Activated CD4-positive, alpha-beta T cell treated with anti-CD3 and anti-CD28 coated beads for 36 hours (primary cell): ENCODE results near the gene ZCCHC3. TPM values are rescaled to one million over a fixed set of nuclear protein-coding genes. Genes with fewer than 3 reads are reported as not detected.

Experiments
- ATAC-seq: fragments of 200-7000 bp; cut with Tn5 transposase; one replicate; pipeline ENCODE4 v1.10.0; 2021; ENCODE audit warnings: mild to moderate bottlenecking, moderate library complexity
- CTCF ChIA-PET: fragments of 350-600 bp; sonication (Branson Sonifier 250); formaldehyde crosslinking; loops from one replicate; lab custom pipeline; 2021; ENCODE audit warnings: antibody characterized with exemption; lab: Charles Lee
- POLR2A ChIA-PET: fragments of 350-600 bp; sonication (Branson Sonifier 250); formaldehyde crosslinking; loops from one replicate; lab custom pipeline; 2021; ENCODE audit warnings: antibody characterized with exemption, inconsistent platforms; lab: Charles Lee
- DNase-seq: peaks from one replicate; pipeline ENCODE4 v3.0.0-alpha.2; 2020
- H3K27ac Mint-ChIP-seq: one replicate; pipeline ENCODE4 v1.8.0; 2021; ENCODE audit warnings: mixed read lengths
- H3K27me3 Mint-ChIP-seq: one replicate; pipeline ENCODE4 v1.8.0; 2021; ENCODE audit warnings: mixed read lengths
- H3K36me3 Mint-ChIP-seq: one replicate; pipeline ENCODE4 v1.8.0; 2021; ENCODE audit warnings: low read depth, mixed read lengths
- H3K4me1 Mint-ChIP-seq: one replicate; pipeline ENCODE4 v1.8.0; 2021; ENCODE audit warnings: mixed read lengths
- H3K4me3 Mint-ChIP-seq: one replicate; pipeline ENCODE4 v1.8.0; 2021; ENCODE audit warnings: mild to moderate bottlenecking, moderate library complexity, mixed read lengths
- H3K9me3 Mint-ChIP-seq: one replicate; pipeline ENCODE4 v1.8.0; 2021; ENCODE audit warnings: low read depth, mixed read lengths
- intact Hi-C, 2 experiments: fragments of 100-400 bp; cut with DNase I in 1 of 2; cut with micrococcal nuclease in 1 of 2; formaldehyde crosslinking; loops; one replicate each; pipeline versions ENCODE4 v1.14.2 to v1.15.1; 2022 to 2024; cut with DNase I, micrococcal nuclease
- total RNA-seq, 2 experiments: library from RNA; stranded (reverse); gene quantifications; one replicate each; pipeline ENCODE4 v1.2.3, GENCODE V29; 2021

The ZCCHC3 gene
- total RNA-seq, 2 experiments from 2014 or later: 15.6 to 16.4 TPM

DNA sequence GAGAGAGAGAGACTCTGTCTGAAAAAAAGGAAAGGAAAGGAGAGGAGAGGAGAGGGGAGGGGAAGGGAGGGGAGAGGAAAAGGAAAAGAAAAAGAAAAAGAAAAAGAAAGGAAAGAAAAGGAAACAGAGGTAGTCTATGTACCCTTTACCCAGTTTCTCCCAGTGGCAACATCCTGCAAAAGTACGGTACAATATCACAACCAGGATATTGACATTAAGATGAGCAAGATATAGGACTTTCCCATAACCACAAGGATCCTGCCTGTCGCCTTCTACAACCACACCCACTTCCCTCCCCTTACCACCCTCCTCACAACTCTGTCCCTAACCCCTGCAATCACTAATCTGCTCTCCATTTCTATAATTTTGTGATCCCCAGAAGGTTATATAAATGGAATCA lies 10.9 kb upstream of the ZCCHC3 start:
- Mint-ChIP-seq H3K27me3 (no peaks in the 10 kb centered on the region), H3K36me3 (peaks cover 2% of the 10 kb centered on the region), H3K4me1 (peaks cover 15% of the 10 kb centered on the region), H3K9me3 (no peaks in the 10 kb centered on the region), H3K4me3 (no peak overlapping the region), H3K27ac (no peak overlapping the region)
- DNase-seq (no peak), ATAC-seq (no peak)
- intact Hi-C loops: no loop called here
- ChIA-PET POLR2A (no interaction called here), CTCF (no interaction called here)

DNA sequence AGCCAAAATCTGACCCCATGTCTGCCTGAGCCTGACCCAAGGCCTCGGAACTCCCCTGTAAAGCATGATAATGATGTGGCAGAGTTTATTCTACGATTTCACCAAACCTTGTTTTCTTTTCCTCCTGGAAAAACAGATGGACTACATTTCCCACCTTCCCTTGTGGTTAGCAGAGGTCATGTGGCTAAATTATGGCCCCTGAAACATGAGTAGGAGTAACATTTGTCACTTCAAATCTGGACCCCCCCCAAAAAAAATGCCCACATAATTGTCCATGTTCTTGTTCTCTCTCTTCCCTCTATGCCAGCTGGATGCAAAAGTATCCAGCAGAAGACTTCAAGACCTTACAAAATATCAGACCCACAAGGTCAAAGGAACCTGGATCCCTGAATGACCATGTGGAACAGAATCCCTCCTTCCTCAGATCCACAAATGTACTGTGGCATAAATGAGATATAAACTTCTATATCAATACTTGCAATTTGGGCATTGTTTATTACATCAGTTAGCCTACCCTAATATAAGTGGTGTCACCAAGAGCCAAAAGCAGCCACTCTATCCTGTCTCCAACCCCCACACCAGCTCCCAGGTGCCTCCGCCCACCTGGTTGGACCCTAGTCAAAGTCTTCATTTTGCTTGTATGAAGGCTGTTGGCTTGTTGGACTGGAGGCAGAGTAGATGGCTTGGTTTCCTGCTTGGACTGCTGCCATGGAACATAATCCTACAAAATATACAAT lies 8.2 kb upstream of the ZCCHC3 start:
- H3K27ac Mint-ChIP-seq: peak overlapping the region; percentile 85
- peaks cover 15% of the 10 kb centered on the region for H3K4me1 Mint-ChIP-seq
- intact Hi-C loops: no loop called here
- H3K4me3 Mint-ChIP-seq: no peak overlapping the region
- ATAC-seq (no peak), DNase-seq (no peak)
- no peaks in the 10 kb centered on the region for H3K9me3 Mint-ChIP-seq
- peaks cover 2% of the 10 kb centered on the region for H3K36me3 Mint-ChIP-seq
- ChIA-PET POLR2A (no interaction called here), CTCF (interaction anchor here (1.2 kb wide), 1 partner anchor 42 kb away, joined by 4 read pairs; no protein-coding TSS in a partner anchor)
- no peaks in the 10 kb centered on the region for H3K27me3 Mint-ChIP-seq

- H3K27me3 Mint-ChIP-seq: no peaks in the 10 kb centered on the region
- no peak for ATAC-seq
- POLR2A ChIA-PET: no interaction called here
- H3K4me3 Mint-ChIP-seq: no peak overlapping the region
- H3K27ac Mint-ChIP-seq: peak overlapping the region; percentile 85
- CTCF ChIA-PET: interaction anchor here (1.2 kb wide), 1 partner anchor 41 kb away, joined by 4 read pairs; no protein-coding TSS in a partner anchor
- peaks cover 2% of the 10 kb centered on the region for H3K36me3 Mint-ChIP-seq
- H3K4me1 Mint-ChIP-seq: peaks cover 15% of the 10 kb centered on the region
- DNase-seq: no peak
- intact Hi-C loops: loop anchor here (1.0 kb wide), 4 partner anchors 21 to 36 kb away; partner anchors contain the start of gene SOX12 (in 1 of the 2)
- H3K9me3 Mint-ChIP-seq: no peaks in the 10 kb centered on the region
These were observed 7.7 kb upstream of the ZCCHC3 start for GRCh38 chr20:289693-290083.

GRCh38 chr20:290084-290831 lies 7.1 kb upstream of the ZCCHC3 start, which contains the start of gene C20orf96:
Gene C20orf96, minus strand, starts transcription at chr20:290750. Its CDS starts 140 bp downstream, at chr20:290610.
- ChIA-PET CTCF (interaction anchor here (1.2 kb wide), 1 partner anchor 40 kb away, joined by 4 read pairs; no protein-coding TSS in a partner anchor), POLR2A (no interaction called here)
- ATAC-seq (peak; percentile 94), DNase-seq (peak; percentile 94)
- no peaks in the 10 kb centered on the region for H3K9me3 Mint-ChIP-seq
- intact Hi-C loops: loop anchor here (1.0 kb wide), 4 partner anchors 20 to 35 kb away; partner anchors contain the start of gene SOX12 (in 1 of the 2)
- H3K36me3 Mint-ChIP-seq: peaks cover 2% of the 10 kb centered on the region
- peak within 1 kb of the TSS; percentile 85 for H3K27ac Mint-ChIP-seq
- H3K27me3 Mint-ChIP-seq: no peaks in the 10 kb centered on the region
- peaks cover 15% of the 10 kb centered on the region for H3K4me1 Mint-ChIP-seq
- H3K4me3 Mint-ChIP-seq: no peak within 1 kb of the TSS

DNA sequence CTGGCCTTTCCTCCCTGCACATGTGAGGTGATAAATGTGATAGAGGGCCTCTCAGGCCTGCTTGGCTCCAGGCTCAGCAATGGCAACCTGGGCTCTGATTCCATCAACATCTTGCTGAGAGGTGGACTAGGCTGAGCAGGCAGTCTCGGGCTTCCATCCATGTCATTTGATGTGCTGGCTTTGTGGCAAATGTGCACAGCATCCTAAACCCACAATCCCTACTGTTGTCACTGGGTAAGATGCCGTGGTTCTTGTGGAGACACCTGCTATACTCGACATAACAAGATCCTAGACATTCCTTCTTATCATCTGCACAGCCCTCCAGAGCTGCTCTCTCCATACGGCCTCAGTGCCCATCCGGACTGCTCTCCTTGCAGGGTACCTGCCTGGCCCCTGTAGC lies 2.8 kb upstream of the ZCCHC3 start:
- ChIA-PET POLR2A (no interaction called here), CTCF (interaction anchor here (0.7 to 1.4 kb wide), 2 partner anchors 36 to 1554 kb away, joined by 3 to 5 read pairs; no protein-coding TSS in a partner anchor)
- Mint-ChIP-seq H3K4me1 (peaks cover 21% of the 10 kb centered on the region), H3K36me3 (peaks cover 19% of the 10 kb centered on the region), H3K4me3 (no peak overlapping the region), H3K9me3 (no peaks in the 10 kb centered on the region), H3K27me3 (no peaks in the 10 kb centered on the region), H3K27ac (no peak overlapping the region)
- no peak for ATAC-seq
- intact Hi-C loops: no loop called here
- no peak for DNase-seq

DNA sequence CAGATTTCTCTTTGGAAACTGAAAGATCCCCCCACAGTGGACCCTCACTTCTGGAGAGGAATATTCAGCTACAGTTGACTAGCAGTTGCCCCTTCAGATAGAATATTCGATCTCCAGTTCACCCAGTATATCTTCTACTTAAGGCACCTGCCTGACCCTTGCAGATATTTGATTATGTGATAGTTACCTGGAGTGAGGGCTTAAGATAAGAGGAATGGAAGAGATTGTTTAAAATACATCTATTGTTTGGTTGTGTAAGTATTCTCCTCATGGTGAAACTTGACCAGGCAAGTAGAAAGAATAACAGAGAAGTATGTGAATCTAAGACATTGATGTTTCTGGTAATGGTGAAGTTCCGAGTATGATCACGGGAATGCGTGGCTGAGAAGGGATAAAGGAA lies 1.6 kb upstream of the ZCCHC3 start:
- Mint-ChIP-seq H3K9me3 (no peaks in the 10 kb centered on the region), H3K4me1 (peaks cover 29% of the 10 kb centered on the region), H3K4me3 (peak overlapping the region; percentile 100), H3K27me3 (no peaks in the 10 kb centered on the region), H3K27ac (peak overlapping the region; percentile 66), H3K36me3 (peaks cover 25% of the 10 kb centered on the region)
- intact Hi-C loops: no loop called here
- DNase-seq (no peak), ATAC-seq (no peak)
- POLR2A ChIA-PET: no interaction called here
- CTCF ChIA-PET: interaction anchor here (1.3 kb wide), 1 partner anchor 28 kb away, joined by 3 read pairs; no protein-coding TSS in a partner anchor

DNA sequence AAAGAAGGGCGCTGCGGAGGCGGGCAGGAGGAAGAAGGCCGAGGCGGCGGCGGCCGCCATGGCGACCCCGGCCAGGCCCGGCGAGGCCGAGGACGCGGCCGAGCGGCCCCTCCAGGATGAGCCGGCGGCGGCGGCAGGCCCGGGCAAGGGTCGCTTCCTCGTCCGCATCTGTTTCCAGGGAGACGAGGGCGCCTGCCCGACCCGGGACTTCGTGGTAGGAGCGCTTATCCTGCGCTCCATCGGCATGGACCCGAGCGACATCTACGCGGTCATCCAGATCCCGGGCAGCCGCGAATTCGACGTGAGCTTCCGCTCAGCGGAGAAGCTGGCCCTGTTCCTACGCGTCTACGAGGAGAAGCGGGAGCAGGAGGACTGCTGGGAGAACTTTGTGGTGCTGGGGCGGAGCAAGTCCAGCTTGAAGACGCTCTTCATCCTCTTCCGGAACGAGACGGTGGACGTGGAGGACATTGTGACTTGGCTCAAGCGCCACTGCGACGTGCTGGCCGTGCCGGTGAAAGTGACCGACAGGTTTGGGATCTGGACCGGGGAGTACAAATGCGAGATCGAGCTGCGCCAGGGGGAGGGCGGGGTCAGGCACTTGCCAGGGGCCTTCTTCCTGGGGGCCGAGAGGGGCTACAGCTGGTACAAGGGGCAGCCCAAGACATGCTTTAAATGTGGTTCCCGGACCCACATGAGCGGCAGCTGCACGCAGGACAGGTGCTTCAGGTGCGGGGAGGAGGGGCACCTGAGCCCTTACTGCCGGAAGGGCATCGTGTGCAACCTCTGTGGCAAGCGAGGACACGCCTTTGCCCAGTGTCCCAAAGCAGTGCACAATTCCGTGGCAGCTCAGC lies 780 bp downstream of the ZCCHC3 start:
- H3K9me3 Mint-ChIP-seq: no peaks in the 10 kb centered on the region
- intact Hi-C loops: loop anchor here (1.0 kb wide), 5 partner anchors 12 to 245 kb away; partner anchors contain the start of genes CSNK2A1 (in 1 of the 2) and RBCK1 (in 1 of the 2)
- POLR2A ChIA-PET: interaction anchor here (0.7 to 2.0 kb wide), 2 partner anchors 21 to 27 kb away, joined by 7 to 8 read pairs; partner anchors contain the start of gene SOX12
- peak overlapping the region; percentile 99 for H3K27ac Mint-ChIP-seq
- no peaks in the 10 kb centered on the region for H3K27me3 Mint-ChIP-seq
- H3K4me1 Mint-ChIP-seq: peaks cover 52% of the 10 kb centered on the region
- H3K36me3 Mint-ChIP-seq: peaks cover 31% of the 10 kb centered on the region
- CTCF ChIA-PET: interaction anchor here (0.9 to 6.1 kb wide), 6 partner anchors 10 to 39 kb away, joined by 3 to 40 read pairs (median 4); no protein-coding TSS in a partner anchor
- H3K4me3 Mint-ChIP-seq: peak overlapping the region; percentile 100
- ATAC-seq: peak; percentile 40
- peak; percentile 72 for DNase-seq

DNA sequence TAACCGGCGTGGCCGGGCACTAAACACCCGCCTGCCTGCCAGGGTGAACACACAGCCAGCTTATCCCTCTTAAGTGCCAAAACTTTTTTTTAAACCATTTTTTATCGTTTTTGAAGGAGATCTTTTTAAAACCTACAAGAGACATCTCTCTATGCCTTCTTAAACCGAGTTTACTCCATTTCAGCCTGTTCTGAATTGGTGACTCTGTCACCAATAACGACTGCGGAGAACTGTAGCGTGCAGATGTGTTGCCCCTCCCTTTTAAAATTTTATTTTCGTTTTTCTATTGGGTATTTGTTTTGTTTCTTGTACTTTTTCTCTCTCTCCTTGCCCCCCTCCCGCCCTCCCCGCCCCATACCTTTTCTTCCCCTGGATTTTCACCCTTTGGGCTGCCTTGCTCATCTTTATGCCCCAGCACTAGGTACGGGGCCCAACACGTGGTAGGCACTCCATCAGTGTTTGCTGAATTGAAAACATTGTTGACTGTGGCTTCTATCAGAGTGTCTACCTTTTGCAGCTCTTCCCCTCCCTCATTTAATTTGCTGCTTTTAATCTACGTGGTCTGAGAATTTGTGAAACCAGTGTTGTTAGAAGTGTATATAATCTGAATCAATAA lies 1.5 kb downstream of the ZCCHC3 start:
- peaks cover 52% of the 10 kb centered on the region for H3K4me1 Mint-ChIP-seq
- intact Hi-C loops: loop anchor here in 1 of 2 experiments (1.0 kb wide), 1 partner anchor 11 kb away; no protein-coding TSS in a partner anchor

DNA sequence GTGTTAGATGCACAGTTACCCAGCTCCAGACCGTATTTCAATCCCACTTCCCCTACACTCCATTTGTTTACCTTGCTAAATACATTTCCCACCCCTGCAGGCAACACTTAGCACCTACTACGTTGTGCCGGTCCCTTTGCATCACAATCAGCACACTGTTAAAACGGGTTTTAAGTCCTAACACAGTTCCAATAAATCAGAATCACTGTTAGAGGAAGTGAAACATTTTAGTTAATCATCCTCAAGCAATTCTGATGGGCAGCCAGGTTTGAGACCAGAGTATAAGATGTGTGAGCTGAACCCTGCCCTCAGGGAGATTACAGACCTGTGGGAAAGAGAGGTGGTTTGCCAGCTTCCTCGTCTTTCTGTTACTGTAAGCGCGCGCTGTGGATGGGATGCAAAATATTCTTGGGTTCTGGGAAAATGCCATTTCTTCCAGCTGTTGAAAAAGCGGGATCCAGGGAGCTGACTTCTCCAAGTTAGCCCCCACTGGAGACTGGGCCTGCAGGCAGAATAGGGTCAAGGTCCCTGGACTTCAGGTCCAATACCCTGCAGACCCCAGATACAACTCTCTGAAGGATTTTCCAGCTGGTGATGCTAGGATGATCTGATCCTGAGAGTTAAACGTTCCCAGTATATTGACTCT lies 3.1 kb downstream of the ZCCHC3 start:
- H3K27ac Mint-ChIP-seq: peak overlapping the region; percentile 45
- no peak for ATAC-seq
- intact Hi-C loops: no loop called here
- no peaks in the 10 kb centered on the region for H3K9me3 Mint-ChIP-seq
- CTCF ChIA-PET: interaction anchor here (0.6 to 6.1 kb wide), 5 partner anchors 24 to 182 kb away, joined by 3 to 40 read pairs (median 13); no protein-coding TSS in a partner anchor
- peak overlapping the region; percentile 100 for H3K4me3 Mint-ChIP-seq
- peaks cover 52% of the 10 kb centered on the region for H3K4me1 Mint-ChIP-seq
- H3K36me3 Mint-ChIP-seq: peaks cover 31% of the 10 kb centered on the region
- POLR2A ChIA-PET: no interaction called here
- no peaks in the 10 kb centered on the region for H3K27me3 Mint-ChIP-seq
- no peak for DNase-seq

More for the DNA sequence above, 1.5 kb downstream of the ZCCHC3 start:
- H3K36me3 Mint-ChIP-seq: peaks cover 31% of the 10 kb centered on the region
- ChIA-PET POLR2A (interaction anchor here (2.0 kb wide), 1 partner anchor 26 kb away, joined by 7 read pairs; the partner anchor contains the start of gene SOX12), CTCF (interaction anchor here (0.9 to 6.1 kb wide), 8 partner anchors 9 to 40 kb away, joined by 3 to 40 read pairs (median 4); no protein-coding TSS in a partner anchor)
- no peaks in the 10 kb centered on the region for H3K27me3 Mint-ChIP-seq
- ATAC-seq (no peak), DNase-seq (no peak)
- no peaks in the 10 kb centered on the region for H3K9me3 Mint-ChIP-seq
- peak overlapping the region; percentile 100 for H3K4me3 Mint-ChIP-seq
- H3K27ac Mint-ChIP-seq: peak overlapping the region; percentile 99
